GM12878 (cell line): Measurements from ENCODE around the gene MARCHF11. TPM values are rescaled to one million over a fixed set of nuclear protein-coding genes. Genes with fewer than 3 reads are reported as not detected.

Source experiments
- ATAC-seq: fragments of 200-7000 bp; cut with Tn5 transposase; 3 replicates; pipeline ENCODE4 v1.9.1; 2020; ENCODE audit warnings: mild to moderate bottlenecking, moderate library complexity
- BruUV-seq: library from RNA; stranded (reverse); fragments of 400-500 nt; replicated peaks from 2 replicates; lab custom pipeline; 2021; lab: Mats Ljungman, UMichigan
- CTCF ChIA-PET: fragments of 300-600 bp; sonication (Branson Sonifier 250); formaldehyde crosslinking; extraction: SDS; loops from one replicate; lab custom pipeline; 2021; ENCODE audit warnings: inconsistent platforms; lab: Yijun Ruan, JAX
- POLR2A ChIA-PET: fragments of 350-600 bp; formaldehyde crosslinking; extraction: SDS; loops from one replicate; lab custom pipeline; 2021; ENCODE audit warnings: inconsistent platforms; lab: Charles Lee
- RAD21 ChIA-PET: fragments of 300-600 bp; sonication (Branson Sonifier 250); formaldehyde crosslinking; loops from one replicate; lab custom pipeline; 2023; ENCODE audit warnings: antibody characterized with exemption; ENCODE audit not compliant: unreplicated experiment; lab: Charles Lee
- SMC1A ChIA-PET: fragments of 300-600 bp; sonication (Branson Sonifier 250); formaldehyde crosslinking; loops from one replicate; lab custom pipeline; 2023; ENCODE audit not compliant: unreplicated experiment, uncharacterized antibody; lab: Charles Lee
- DNase-seq: peaks from one replicate; pipeline ENCODE4 v3.0.0-alpha.2; 2011; ENCODE audit warnings: low read depth, low spot score
- FAIRE-seq: peaks from 3 replicates; lab custom pipeline; 2011; peaks lifted over from hg19 to GRCh38; lab: Jason Lieb, UNC
- H2AFZ ChIP-seq: 2 replicates; pipeline ENCODE4 v1.6.0; 2011; ENCODE audit warnings: low read depth, low read length, control low read depth; ENCODE audit not compliant: control insufficient read depth
- H3K27ac ChIP-seq: 2 replicates; pipeline ENCODE4 v1.5.1; 2011; ENCODE audit warnings: control low read depth; ENCODE audit not compliant: control insufficient read depth, insufficient read depth
- H3K27me3 ChIP-seq, 2 experiments: replicated peaks in 1 of 2; 2 replicates each; pipeline versions ENCODE4 v1.6.0 to v1.6.1; 2011; ENCODE audit warnings: low read length in 1 of 2; ENCODE audit not compliant: control insufficient read depth in 2 of 2, insufficient read depth in 2 of 2
- H3K36me3 ChIP-seq, 2 experiments: 2 replicates each; pipeline ENCODE4 v1.5.1; 2011; ENCODE audit warnings: low read length in 1 of 2; ENCODE audit not compliant: control insufficient read depth in 2 of 2, insufficient read depth in 2 of 2
- H3K4me1 ChIP-seq: 2 replicates; pipeline ENCODE4 v1.6.1; 2011; ENCODE audit warnings: mild to moderate bottlenecking, low read length, moderate library complexity, mixed read lengths; ENCODE audit not compliant: control insufficient read depth, insufficient read depth
- H3K4me2 ChIP-seq: 2 replicates; pipeline ENCODE4 v1.6.0; 2011; ENCODE audit warnings: control low read depth; ENCODE audit not compliant: control insufficient read depth, insufficient read depth
- H3K4me3 ChIP-seq: fragments of 200-600 bp; sonication (generic); 2 replicates; pipeline ENCODE4 v1.5.1; 2016
- H3K79me2 ChIP-seq: 2 replicates; pipeline ENCODE4 v1.6.0; 2011; ENCODE audit warnings: low read length; ENCODE audit not compliant: control insufficient read depth, insufficient read depth
- H3K9ac ChIP-seq: 2 replicates; pipeline ENCODE4 v1.8.0; 2011; ENCODE audit warnings: low read length, control low read depth, mixed read lengths; ENCODE audit not compliant: control insufficient read depth, insufficient read depth
- H3K9me3 ChIP-seq: replicated peaks from 3 replicates; pipeline ENCODE4 v1.5.1; 2011; ENCODE audit warnings: mild to moderate bottlenecking, low read length; ENCODE audit not compliant: control insufficient read depth, insufficient read depth
- H4K20me1 ChIP-seq: 2 replicates; pipeline ENCODE4 v1.6.0; 2011; ENCODE audit not compliant: control insufficient read depth, insufficient read depth
- EP300 ChIP-seq, 2 experiments: fragments of 150-350 bp in 1 of 2; IDR thresholded peaks; 2 replicates each; pipeline ENCODE4 v1.6.1; 2011 to 2012; ENCODE audit warnings: low read depth in 2 of 2, low read length in 2 of 2, borderline replicate concordance in 1 of 2, improper control_type of control experiment in 1 of 2, inconsistent platforms in 1 of 2; ENCODE audit not compliant: control insufficient read depth in 1 of 2
- EZH2 ChIP-seq: IDR thresholded peaks from 2 replicates; pipeline ENCODE4 v1.6.1; 2012; ENCODE audit warnings: low read depth, mild to moderate bottlenecking, control low read depth, inconsistent platforms, low read length, borderline replicate concordance; ENCODE audit not compliant: control insufficient read depth
- KAT2A ChIP-seq: conservative IDR thresholded peaks from 2 replicates; pipeline ENCODE4 v1.6.1; 2011; ENCODE audit warnings: low read depth, low read length; ENCODE audit not compliant: control insufficient read depth
- KLF5 ChIP-seq: fragments of 450-650 bp; IDR thresholded peaks from 2 replicates; pipeline ENCODE4 v1.6.1; 2014; ENCODE audit warnings: mild to moderate bottlenecking; ENCODE audit not compliant: partially characterized antibody
- NR2F1 ChIP-seq: fragments of 450-650 bp; conservative IDR thresholded peaks from 2 replicates; pipeline ENCODE4 v1.6.1; 2017; ENCODE audit warnings: mild to moderate bottlenecking
- STAT1 ChIP-seq: fragments of 450-650 bp; conservative IDR thresholded peaks from 2 replicates; pipeline ENCODE4 v1.6.1; 2014; ENCODE audit warnings: antibody characterized with exemption, mild to moderate bottlenecking
- TCF12 ChIP-seq: IDR thresholded peaks from 2 replicates; pipeline ENCODE4 v1.6.1; 2011; ENCODE audit warnings: low read depth, mild to moderate bottlenecking, low read length
- ZNF384 ChIP-seq: IDR thresholded peaks from 2 replicates; pipeline ENCODE4 v1.6.1; 2012; ENCODE audit warnings: low read depth, mild to moderate bottlenecking, low read length, improper control_type of control experiment, borderline replicate concordance
- WGBS: methylation state at CpG from one replicate; pipeline ENCODE4 v1.1.6; 2016; ENCODE audit warnings: low lambda C conversion rate; ENCODE audit not compliant: insufficient replicate concordance, insufficient coverage; ENCODE audit errors: missing lambda C conversion rate; 5-methylcytosine and 5-hydroxymethylcytosine counted together
- in situ Hi-C: fragments of 300-500 bp; cut with MboI; formaldehyde crosslinking; loops from 9 replicates; pipeline ENCODE4 v1.14.3; 2018; ENCODE audit warnings: mixed read lengths
- intact Hi-C: fragments of 100-400 bp; cut with micrococcal nuclease; formaldehyde crosslinking; loops from one replicate; pipeline ENCODE4 v1.14.2; 2022; ENCODE audit not compliant: unreplicated experiment
- polyA plus RNA-seq, 11 experiments: library from polyadenylated mRNA; depleted of rRNA in 4 of 11; unstranded in 6 of 11; stranded (reverse) in 5 of 11; fragments of >200 nt; fragmentation: Nextera tagmentation in 4 of 11; fragmentation: Illumina TruSeq in 1 of 11; extraction: Ambion mirVana in 4 of 11; extraction: Trizol in 1 of 11; gene quantifications; 1 replicate in 1 of 11; 2 replicates in 10 of 11; pipeline versions ENCODE4 v1.2.1 to v1.2.3, GENCODE V29; 2011 to 2016; ENCODE audit warnings: inconsistent platforms in 2 of 11, missing spikeins in 2 of 11, low read depth in 1 of 11
- total RNA-seq, 4 experiments: library from RNA; depleted of rRNA in 3 of 4; stranded (reverse); fragments of >200 nt in 3 of 4; fragmentation: Illumina TruSeq in 1 of 4; extraction: Trizol in 1 of 4; gene quantifications; 2 replicates each; pipeline versions ENCODE4 v1.2.1 to v1.2.3, GENCODE V29; 2013 to 2021
- TF ChIP-seq, protein P1 (sequence below): fragments of 450-650 bp; IDR thresholded peaks from 2 replicates; pipeline ENCODE4 v1.6.1; 2017; ENCODE audit warnings: borderline replicate concordance
- TF ChIP-seq, protein P2 (sequence below): IDR thresholded peaks from 2 replicates; pipeline ENCODE4 v1.6.1; 2011; ENCODE audit warnings: low read depth, low read length, improper control_type of control experiment, borderline replicate concordance

MARCHF11 gene
- total and polyA plus RNA-seq, 10 of the 15 experiments (the other 5 are each of a cell fraction or from before 2014, with no cell fraction given) = 0.26 TPM; not detected in 9

DNA sequence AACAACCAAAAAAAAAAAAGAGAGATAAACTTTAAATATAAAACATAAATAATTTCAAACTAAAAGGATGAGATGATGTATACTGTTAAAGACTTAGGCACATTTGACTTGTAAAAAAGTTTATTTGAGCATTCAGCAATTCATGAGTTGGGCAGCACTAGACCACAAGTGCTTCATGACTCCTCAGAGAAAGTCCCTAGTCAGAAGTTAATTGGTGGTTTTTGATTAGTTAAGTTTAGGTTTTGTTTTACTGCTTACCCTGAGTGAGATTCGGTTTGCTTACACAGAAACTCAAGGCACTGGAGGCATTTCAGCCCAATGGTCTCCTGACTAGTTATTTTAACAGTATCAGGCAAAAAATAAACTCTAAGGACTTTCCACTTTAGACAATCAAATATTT, 129.2 kb downstream of the MARCHF11 start (continued):
- TF ChIP-seq EP300 (IDR thresholded peaks at IDR 0.05; ENCODE audit: borderline replicate concordance in 1 of 2, control insufficient read depth in 1 of 2, low read depth in 2 of 2, low read length in 2 of 2) (no peak), KAT2A (no peak), STAT1 (no peak)

DNA sequence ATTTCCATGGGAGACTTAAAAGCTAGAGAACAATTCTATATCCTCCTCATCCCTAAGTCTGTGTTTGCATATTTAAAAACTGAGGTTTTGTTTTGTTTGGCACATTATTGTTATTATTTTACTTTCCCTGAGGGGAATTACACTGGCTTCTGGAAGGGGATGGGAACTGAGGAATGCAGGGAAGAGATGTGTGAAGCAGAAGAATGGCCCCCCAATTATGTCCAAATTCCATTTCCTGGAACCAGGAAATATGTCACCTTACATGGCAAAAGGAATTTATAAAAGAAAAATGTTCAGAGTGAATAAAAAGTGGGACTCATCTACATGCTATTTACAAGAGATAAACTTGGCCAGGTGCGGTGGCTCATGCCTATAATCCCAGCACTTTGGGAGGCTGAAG, 129.8 kb downstream of the MARCHF11 start:
- WGBS = 45% methylated on average over 1 of the region's 1 CpG

More for the DNA sequence above, 129.8 kb downstream of the MARCHF11 start:
- ChIA-PET SMC1A (interaction anchor here (1.2 kb wide), 1 partner anchor 9 kb away, joined by 3 read pairs; no protein-coding TSS in a partner anchor), POLR2A (no interaction called here), RAD21 (no interaction called here), CTCF (no interaction called here)
- FAIRE-seq (no peak), ATAC-seq (no peak), DNase-seq (no peak)
- Histone ChIP-seq H3K9ac (no peak overlapping the region), H3K79me2 (no peaks in the 10 kb centered on the region), H4K20me1 (no peaks in the 10 kb centered on the region), H3K9me3 (no peaks in the 10 kb centered on the region), H3K36me3 (no peaks in the 10 kb centered on the region), H2AFZ (no peak overlapping the region), H3K27me3 (no peaks in the 10 kb centered on the region), H3K27ac (no peak overlapping the region), H3K4me3 (no peak overlapping the region), H3K4me1 (no peaks in the 10 kb centered on the region), H3K4me2 (no peak overlapping the region)
- TF ChIP-seq, protein P1, sequence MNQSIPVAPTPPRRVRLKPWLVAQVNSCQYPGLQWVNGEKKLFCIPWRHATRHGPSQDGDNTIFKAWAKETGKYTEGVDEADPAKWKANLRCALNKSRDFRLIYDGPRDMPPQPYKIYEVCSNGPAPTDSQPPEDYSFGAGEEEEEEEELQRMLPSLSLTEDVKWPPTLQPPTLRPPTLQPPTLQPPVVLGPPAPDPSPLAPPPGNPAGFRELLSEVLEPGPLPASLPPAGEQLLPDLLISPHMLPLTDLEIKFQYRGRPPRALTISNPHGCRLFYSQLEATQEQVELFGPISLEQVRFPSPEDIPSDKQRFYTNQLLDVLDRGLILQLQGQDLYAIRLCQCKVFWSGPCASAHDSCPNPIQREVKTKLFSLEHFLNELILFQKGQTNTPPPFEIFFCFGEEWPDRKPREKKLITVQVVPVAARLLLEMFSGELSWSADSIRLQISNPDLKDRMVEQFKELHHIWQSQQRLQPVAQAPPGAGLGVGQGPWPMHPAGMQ = no peak
- TF ChIP-seq TCF12 (no peak), KLF5 (no peak), NR2F1 (no peak), ZNF384 (no peak), EZH2 (no peak)
- TF ChIP-seq, protein P2, sequence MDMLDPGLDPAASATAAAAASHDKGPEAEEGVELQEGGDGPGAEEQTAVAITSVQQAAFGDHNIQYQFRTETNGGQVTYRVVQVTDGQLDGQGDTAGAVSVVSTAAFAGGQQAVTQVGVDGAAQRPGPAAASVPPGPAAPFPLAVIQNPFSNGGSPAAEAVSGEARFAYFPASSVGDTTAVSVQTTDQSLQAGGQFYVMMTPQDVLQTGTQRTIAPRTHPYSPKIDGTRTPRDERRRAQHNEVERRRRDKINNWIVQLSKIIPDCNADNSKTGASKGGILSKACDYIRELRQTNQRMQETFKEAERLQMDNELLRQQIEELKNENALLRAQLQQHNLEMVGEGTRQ = no peak
- intact Hi-C loops = no loop called here
- no TSS peak for BruUV-seq
- in situ Hi-C loops = no loop called here
